GM19240 (cell line): ENCODE measurements around the gene SCUBE2.
"Not testable (repeated sequence)": the region's sequence is repeated elsewhere in the genome, so short reads cannot be mapped to it uniquely, and the experiment has no call there.

ENCODE experiments used
- DNase-seq: peaks from one replicate; pipeline ENCODE4 v3.0.0; 2011; ENCODE audit warnings: low spot score; ENCODE audit not compliant: insufficient read length

The SCUBE2 gene

GRCh38 chr11:9109858-9110731 lies 18.7 kb upstream of the SCUBE2 start:
- no peak for DNase-seq

GRCh38 chr11:9104580-9104979 lies 13.2 kb upstream of the SCUBE2 start:
- DNase-seq, result no peak

- DNase-seq, result no peak
Measured at GRCh38 chr11:9103542-9104276, 12.3 kb upstream of the SCUBE2 start.

- no peak for DNase-seq
Measured at GRCh38 chr11:9099617-9100016, 8.2 kb upstream of the SCUBE2 start.

GRCh38 chr11:9098455-9098854 lies 7.1 kb upstream of the SCUBE2 start:
- not testable (repeated sequence) for DNase-seq

- DNase-seq, result not testable (repeated sequence)
Measured at GRCh38 chr11:9097186-9097943, 6.0 kb upstream of the SCUBE2 start.

GRCh38 chr11:9096427-9096826 lies 5.0 kb upstream of the SCUBE2 start:
- DNase-seq, result no peak

GRCh38 chr11:9095421-9095820 lies 4.0 kb upstream of the SCUBE2 start:
- no peak for DNase-seq

- DNase-seq, result no peak
Measured at GRCh38 chr11:9094420-9094819, 3.0 kb upstream of the SCUBE2 start.

GRCh38 chr11:9092853-9093778 lies 1.7 kb upstream of the SCUBE2 start:
- no peak for DNase-seq

- no peak for DNase-seq
Measured at GRCh38 chr11:9092072-9092471, 673 bp upstream of the SCUBE2 start.

- no peak for DNase-seq
Measured at GRCh38 chr11:9090488-9091043, 833 bp downstream of the SCUBE2 start.

GRCh38 chr11:9089636-9090035 lies 1.8 kb downstream of the SCUBE2 start:
- DNase-seq, result no peak

GRCh38 chr11:9089061-9089460 lies 2.3 kb downstream of the SCUBE2 start:
- no peak for DNase-seq

- DNase-seq, result no peak
Measured at GRCh38 chr11:9082575-9082974, 8.8 kb downstream of the SCUBE2 start.

GRCh38 chr11:9081153-9081552 lies 10.2 kb downstream of the SCUBE2 start:
- DNase-seq, result no peak

GRCh38 chr11:9078113-9079086 lies 13.0 kb downstream of the SCUBE2 start:
- DNase-seq, result no peak

- no peak for DNase-seq
Measured at GRCh38 chr11:9077164-9077563, 14.2 kb downstream of the SCUBE2 start.

- no peak for DNase-seq
Measured at GRCh38 chr11:9076661-9077060, 14.7 kb downstream of the SCUBE2 start.
